SK-N-SH (cell line): ENCODE data around the gene KIF1A.

Experiments used
- CHD2 ChIP-seq: fragments of 150-350 bp; IDR thresholded peaks from 2 replicates; pipeline ENCODE4 v1.6.1; 2018; ENCODE audit warnings: low read length; ENCODE audit not compliant: partially characterized antibody
- SMC3 ChIP-seq: IDR thresholded peaks from 2 replicates; pipeline ENCODE4 v1.6.1; 2012; ENCODE audit warnings: low read depth, low read length, improper control_type of control experiment
- TF ChIP-seq, protein P1 (sequence below): fragments of 200-600 bp; sonication (generic); IDR thresholded peaks from 2 replicates; pipeline ENCODE4 v1.6.1; 2017; ENCODE audit warnings: antibody characterized with exemption, mild to moderate bottlenecking, moderate library complexity
- TF ChIP-seq, protein P2 (sequence below): IDR thresholded peaks from 2 replicates; pipeline ENCODE4 v1.4.0; 2012; ENCODE audit warnings: low read depth, borderline replicate concordance
- TF ChIP-seq, protein P3 (sequence below): fragments of 150-350 bp; IDR thresholded peaks from 2 replicates; pipeline ENCODE4 v1.6.1; 2017; ENCODE audit warnings: antibody characterized with exemption, low read length, low read depth, borderline replicate concordance

DNA sequence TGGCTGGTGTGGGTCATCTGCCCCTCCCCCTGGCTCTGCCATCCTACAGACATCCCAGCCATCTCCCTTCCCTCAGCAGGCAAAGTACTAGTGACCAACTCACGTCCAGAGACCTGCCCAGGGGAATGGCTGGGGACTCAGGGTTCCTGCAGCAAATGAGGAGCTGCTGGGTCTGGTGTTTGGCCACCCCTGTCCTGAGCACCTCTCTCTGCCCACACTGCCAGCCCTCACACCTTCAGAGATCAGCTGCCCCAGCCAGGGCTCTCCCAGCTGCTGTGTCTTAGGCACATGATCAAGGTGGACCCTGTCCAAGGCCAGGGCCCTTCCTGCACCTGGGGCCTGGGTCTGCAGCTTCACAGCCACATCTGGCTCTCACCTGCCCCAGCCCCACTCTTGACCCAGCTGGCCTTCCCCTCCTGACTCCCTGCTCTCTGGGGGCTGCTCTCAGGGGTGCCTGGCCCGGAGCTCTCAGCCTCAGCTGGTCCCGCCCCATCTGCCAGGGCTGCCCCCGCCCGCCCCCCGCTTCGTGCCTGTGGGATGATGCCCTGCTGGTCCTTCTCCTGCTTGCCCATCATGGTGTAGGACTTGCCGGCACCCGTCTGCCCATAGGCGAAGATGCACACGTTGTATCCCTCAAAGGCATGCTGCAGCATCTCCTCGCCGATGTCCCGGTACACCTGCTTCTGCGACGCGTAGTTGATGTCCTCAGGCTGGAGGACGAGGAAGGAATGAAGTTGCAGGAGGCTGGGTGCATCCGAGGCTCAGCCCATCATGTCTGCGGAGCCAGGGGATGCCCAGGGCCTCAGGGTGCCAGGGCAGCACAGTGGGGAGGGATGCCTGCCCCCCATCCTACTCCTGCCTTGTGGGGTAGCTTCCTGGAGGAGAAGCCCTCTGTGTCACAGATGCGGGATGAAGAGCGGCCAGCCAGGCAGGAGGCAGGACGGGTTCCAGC is 32.2 kb downstream of the KIF1A start:
- TF ChIP-seq, protein P1, sequence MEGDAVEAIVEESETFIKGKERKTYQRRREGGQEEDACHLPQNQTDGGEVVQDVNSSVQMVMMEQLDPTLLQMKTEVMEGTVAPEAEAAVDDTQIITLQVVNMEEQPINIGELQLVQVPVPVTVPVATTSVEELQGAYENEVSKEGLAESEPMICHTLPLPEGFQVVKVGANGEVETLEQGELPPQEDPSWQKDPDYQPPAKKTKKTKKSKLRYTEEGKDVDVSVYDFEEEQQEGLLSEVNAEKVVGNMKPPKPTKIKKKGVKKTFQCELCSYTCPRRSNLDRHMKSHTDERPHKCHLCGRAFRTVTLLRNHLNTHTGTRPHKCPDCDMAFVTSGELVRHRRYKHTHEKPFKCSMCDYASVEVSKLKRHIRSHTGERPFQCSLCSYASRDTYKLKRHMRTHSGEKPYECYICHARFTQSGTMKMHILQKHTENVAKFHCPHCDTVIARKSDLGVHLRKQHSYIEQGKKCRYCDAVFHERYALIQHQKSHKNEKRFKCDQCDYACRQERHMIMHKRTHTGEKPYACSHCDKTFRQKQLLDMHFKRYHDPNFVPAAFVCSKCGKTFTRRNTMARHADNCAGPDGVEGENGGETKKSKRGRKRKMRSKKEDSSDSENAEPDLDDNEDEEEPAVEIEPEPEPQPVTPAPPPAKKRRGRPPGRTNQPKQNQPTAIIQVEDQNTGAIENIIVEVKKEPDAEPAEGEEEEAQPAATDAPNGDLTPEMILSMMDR, result no peak
- TF ChIP-seq CHD2 (no peak), SMC3 (no peak)
- TF ChIP-seq, protein P2, sequence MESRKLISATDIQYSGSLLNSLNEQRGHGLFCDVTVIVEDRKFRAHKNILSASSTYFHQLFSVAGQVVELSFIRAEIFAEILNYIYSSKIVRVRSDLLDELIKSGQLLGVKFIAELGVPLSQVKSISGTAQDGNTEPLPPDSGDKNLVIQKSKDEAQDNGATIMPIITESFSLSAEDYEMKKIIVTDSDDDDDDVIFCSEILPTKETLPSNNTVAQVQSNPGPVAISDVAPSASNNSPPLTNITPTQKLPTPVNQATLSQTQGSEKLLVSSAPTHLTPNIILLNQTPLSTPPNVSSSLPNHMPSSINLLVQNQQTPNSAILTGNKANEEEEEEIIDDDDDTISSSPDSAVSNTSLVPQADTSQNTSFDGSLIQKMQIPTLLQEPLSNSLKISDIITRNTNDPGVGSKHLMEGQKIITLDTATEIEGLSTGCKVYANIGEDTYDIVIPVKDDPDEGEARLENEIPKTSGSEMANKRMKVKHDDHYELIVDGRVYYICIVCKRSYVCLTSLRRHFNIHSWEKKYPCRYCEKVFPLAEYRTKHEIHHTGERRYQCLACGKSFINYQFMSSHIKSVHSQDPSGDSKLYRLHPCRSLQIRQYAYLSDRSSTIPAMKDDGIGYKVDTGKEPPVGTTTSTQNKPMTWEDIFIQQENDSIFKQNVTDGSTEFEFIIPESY, result no peak
- TF ChIP-seq, protein P3, sequence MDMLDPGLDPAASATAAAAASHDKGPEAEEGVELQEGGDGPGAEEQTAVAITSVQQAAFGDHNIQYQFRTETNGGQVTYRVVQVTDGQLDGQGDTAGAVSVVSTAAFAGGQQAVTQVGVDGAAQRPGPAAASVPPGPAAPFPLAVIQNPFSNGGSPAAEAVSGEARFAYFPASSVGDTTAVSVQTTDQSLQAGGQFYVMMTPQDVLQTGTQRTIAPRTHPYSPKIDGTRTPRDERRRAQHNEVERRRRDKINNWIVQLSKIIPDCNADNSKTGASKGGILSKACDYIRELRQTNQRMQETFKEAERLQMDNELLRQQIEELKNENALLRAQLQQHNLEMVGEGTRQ, result no peak
